HFF-Myc (cell line): ENCODE data around the gene COL6A2.

Experiments used
- DNase-seq: peaks from one replicate; pipeline ENCODE4 v3.0.0-alpha.2; 2011; ENCODE audit warnings: low read depth; ENCODE audit errors: extremely low read depth
- H3K4me3 ChIP-seq: replicated peaks from 2 replicates; pipeline ENCODE4 v1.5.1; 2011; ENCODE audit warnings: low read depth, mild to moderate bottlenecking, control low read depth, low read length
- TF ChIP-seq, protein P1 (sequence below): IDR thresholded peaks from 2 replicates; pipeline ENCODE4 v1.5.1; 2012; ENCODE audit warnings: mild to moderate bottlenecking, low read depth, low read length, control low read depth; ENCODE audit errors: missing control alignments

The COL6A2 gene

DNA sequence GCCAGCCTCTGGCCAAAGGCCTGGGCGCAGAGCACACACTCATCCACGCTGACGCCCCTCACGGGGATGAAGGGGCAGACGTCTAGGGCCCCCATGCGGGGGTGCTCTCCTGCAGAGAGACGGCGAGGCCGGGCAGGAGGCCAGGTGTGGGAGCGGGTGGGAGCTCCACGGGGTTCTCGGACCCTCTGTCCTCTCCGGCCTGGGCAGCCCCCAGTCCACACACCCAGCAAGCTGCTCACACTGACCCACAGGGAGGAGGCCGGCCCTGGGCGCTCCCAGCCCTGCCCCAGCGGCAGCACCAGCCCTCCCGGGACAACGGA, 55.0 kb downstream of the COL6A2 start:
- H3K4me3 ChIP-seq: no peak overlapping the region
- TF ChIP-seq, protein P1, sequence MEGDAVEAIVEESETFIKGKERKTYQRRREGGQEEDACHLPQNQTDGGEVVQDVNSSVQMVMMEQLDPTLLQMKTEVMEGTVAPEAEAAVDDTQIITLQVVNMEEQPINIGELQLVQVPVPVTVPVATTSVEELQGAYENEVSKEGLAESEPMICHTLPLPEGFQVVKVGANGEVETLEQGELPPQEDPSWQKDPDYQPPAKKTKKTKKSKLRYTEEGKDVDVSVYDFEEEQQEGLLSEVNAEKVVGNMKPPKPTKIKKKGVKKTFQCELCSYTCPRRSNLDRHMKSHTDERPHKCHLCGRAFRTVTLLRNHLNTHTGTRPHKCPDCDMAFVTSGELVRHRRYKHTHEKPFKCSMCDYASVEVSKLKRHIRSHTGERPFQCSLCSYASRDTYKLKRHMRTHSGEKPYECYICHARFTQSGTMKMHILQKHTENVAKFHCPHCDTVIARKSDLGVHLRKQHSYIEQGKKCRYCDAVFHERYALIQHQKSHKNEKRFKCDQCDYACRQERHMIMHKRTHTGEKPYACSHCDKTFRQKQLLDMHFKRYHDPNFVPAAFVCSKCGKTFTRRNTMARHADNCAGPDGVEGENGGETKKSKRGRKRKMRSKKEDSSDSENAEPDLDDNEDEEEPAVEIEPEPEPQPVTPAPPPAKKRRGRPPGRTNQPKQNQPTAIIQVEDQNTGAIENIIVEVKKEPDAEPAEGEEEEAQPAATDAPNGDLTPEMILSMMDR: no peak

DNA sequence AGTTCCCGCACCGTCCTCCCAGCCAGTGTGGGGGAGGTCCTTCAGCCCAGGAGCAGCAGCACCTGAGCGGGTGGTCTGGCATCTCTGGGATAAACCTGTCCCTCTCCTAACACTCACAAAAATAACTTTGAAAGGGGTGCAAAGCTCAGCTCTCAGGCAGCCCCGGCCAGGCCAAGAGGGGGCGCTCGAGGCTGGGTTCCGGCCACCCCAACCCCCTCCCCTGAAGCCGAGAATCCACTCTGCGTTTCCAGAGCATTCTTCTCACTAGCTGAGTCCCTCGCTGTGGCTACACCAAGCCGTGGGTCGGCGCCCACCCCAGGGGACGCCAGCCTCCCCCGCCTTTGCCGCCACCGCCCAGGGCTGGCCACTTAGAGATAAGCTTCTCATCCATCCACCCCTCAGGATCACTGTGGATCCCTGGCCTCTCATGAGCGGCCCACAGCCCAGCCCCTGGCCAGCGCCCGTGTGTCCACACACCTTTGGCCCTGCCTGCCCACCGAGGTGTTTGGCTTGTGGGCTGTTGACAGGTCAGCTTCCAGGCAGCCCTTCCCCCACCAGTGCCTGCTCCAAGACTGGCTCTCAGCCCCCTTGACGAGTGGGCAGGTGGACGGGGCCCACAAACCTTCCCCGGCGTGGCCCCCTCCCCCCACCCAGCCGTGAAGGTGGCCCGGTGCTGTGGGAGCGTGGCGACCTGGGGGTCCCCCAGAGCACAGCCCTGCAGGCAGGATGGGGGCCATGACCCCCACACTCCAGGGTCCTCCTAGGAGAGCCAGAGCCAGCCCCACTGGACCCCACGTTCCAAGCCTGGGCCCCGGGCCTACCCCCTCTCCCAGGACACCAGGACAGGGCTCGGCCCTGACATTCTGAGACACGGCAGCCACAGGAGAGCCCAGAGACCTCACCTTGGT, 55.6 kb downstream of the COL6A2 start:
- no peak overlapping the region for H3K4me3 ChIP-seq
- TF ChIP-seq, protein P1: peak; percentile 82
- no peak for DNase-seq

More for the DNA sequence above, 55.0 kb downstream of the COL6A2 start:
- no peak for DNase-seq

DNA sequence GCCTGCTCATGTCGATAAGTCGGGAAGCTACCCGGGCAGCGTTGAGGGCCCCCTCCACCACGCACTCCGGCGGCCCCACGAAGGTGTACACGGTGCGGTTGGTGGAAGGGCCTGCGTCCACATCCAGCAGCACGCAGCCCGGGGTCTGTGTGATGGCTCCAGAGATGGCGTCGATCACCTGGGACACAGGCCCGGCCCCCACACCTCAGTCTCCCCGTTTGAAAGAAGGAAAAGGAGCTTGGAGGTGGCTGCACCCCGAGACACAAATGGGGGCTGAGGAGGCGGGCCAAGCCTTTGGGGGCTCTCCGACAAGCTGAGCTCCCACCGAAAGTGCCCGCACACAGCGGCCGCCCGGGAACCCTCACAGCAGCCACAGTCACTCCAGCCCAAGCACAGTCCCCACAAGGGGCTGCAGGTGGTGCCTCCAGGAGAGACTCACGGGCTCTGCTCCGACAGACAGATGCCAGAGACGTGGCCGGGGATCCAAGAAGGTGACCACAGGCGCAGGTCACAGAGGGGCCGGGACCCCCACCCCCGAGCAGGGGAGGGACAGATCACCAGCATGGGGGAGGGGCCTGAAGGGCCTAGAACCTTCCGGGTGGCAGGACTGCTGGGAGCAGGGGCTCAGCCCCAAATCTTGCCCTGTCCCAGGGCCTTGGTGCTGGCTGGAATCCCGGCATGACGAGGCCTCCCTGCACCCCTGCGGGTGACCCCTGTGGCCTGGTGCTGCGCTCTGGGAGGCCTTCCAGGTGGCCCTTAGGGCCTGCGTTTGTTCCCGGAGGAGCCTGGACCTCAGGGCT, 56.4 kb downstream of the COL6A2 start:
- no peak for DNase-seq
- no peak overlapping the region for H3K4me3 ChIP-seq
- TF ChIP-seq, protein P1: no peak

DNA sequence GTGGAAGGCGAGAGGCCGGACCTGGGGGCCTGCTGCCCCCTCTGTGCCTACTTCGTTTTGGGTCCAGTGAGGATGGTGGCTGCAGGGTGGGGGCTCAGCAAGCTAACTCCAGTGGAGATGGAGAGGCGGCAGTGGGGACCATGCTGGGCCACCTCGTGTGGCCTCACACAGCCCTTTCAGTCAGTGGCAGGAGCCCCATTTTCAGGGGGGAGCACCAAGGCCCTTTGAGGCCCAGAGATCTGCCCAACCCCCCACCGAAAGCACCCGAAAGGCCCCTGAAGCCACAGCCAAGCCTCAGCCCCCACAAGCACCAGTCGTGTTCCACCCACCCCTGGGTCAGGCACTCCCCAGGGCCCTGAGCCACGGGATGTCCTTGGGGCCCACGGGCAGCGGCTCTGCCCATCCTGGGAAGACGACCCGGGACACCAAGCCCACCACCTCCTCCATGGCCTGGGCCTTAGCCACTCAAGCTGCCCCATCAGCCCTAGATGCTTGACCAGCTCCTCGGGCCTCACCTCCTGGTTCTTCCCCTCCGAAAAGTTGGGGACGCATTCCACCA, 57.1 kb downstream of the COL6A2 start:
- TF ChIP-seq, protein P1: no peak
- no peak for DNase-seq
- H3K4me3 ChIP-seq: no peak overlapping the region

DNA sequence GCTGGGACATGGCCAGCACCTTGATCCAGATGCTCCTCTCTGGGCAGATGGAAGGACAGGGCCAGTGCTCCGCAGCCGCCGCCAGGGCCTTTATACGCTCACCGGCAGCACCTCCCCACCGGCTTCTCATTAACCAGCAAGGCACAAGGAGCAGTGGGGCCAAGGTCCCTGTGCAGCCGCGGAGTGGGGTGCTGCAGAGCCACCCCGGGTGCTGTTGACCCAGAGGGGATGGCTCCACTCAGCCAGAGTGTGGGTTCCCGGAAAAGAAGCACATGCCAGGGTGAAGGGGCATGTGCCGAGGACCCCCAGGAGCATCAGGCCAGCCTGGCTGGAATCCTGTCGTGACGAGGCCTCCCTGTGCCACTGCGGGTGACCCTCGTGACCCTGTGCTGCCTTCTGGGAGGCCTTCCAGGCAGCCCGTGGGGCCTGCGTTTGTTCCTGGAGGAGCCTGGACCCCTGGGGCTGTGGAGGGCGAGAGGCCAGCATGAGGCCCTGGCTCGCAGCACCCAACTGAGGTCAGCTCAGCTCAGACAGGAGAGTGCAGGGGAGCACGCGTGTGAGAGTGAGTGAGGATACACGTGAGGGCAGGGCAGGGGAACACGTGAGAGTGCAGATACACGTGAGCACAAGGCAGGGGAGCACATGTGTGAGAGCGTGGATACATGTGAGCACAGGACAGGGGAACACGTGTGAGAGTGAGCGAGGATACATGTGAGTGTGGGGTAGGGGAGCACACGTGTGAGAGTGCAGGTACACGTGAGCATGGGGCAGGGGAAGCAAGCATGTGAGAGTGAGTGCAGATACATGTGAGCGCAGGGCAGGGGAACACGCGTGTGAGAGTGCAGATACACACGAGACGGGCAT, 57.8 kb downstream of the COL6A2 start, which contains the start of gene FTCD:
FTCD (minus strand) TSS at position 66 of the 864 bp plus-strand sequence; CDS start at position 10, 56 bp downstream.
- TF ChIP-seq, protein P1: no peak
- H3K4me3 ChIP-seq: no peak within 1 kb of the TSS
- no peak for DNase-seq

DNA sequence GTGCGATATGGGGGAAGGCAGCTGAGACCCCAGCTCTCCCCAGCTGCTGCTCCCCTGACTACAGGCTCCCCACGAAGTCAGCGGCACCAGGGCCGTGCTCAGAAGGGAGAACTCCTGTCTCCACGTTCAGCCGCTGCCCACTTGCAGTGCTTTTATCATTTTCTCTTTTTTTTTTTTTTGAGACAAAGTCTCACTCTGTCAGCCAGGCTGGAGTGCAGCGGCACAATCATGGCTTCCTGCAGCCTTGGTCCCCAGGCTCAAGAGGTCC, 58.4 kb downstream of the COL6A2 start:
- H3K4me3 ChIP-seq: no peak overlapping the region
- TF ChIP-seq, protein P1: no peak
- DNase-seq: no peak
